Activated CD8-positive, alpha-beta memory T cell treated with anti-CD3 and anti-CD28 coated beads, Interleukin-2, amount 50 U/mL, for 1 hour (primary cell): ENCODE results near the gene ADCY2.

Experiments used
- DNase-seq: peaks from one replicate; pipeline ENCODE4 v3.0.0-alpha.2; 2020; ENCODE audit errors: extremely low read depth

ADCY2 gene

GRCh38 chr5:7503564-7503963, 107.6 kb downstream of the ADCY2 start:
- no peak for DNase-seq

GRCh38 chr5:7515284-7515914, 119.5 kb downstream of the ADCY2 start:
- DNase-seq: no peak

- DNase-seq: no peak
These were observed 120.3 kb downstream of the ADCY2 start for GRCh38 chr5:7516253-7516652.

GRCh38 chr5:7517006-7517405, 121.1 kb downstream of the ADCY2 start:
- no peak for DNase-seq

GRCh38 chr5:7518947-7519560, 123.1 kb downstream of the ADCY2 start:
- no peak for DNase-seq

GRCh38 chr5:7519564-7519963, 123.6 kb downstream of the ADCY2 start:
- no peak for DNase-seq

- DNase-seq: no peak
These were observed 133.9 kb downstream of the ADCY2 start for GRCh38 chr5:7529880-7530279.

GRCh38 chr5:7533941-7534340, 138.0 kb downstream of the ADCY2 start:
- DNase-seq: no peak

- no peak for DNase-seq
These were observed 138.6 kb downstream of the ADCY2 start for GRCh38 chr5:7534505-7534904.

- no peak for DNase-seq
These were observed 141.6 kb downstream of the ADCY2 start for GRCh38 chr5:7537573-7537972.

GRCh38 chr5:7539571-7539970, 143.6 kb downstream of the ADCY2 start:
- DNase-seq: no peak

GRCh38 chr5:7540736-7541485, 145.0 kb downstream of the ADCY2 start:
- no peak for DNase-seq

GRCh38 chr5:7541898-7542297, 146.0 kb downstream of the ADCY2 start:
- no peak for DNase-seq

GRCh38 chr5:7546555-7546954, 150.6 kb downstream of the ADCY2 start:
- DNase-seq: no peak

- no peak for DNase-seq
These were observed 152.7 kb downstream of the ADCY2 start for GRCh38 chr5:7548596-7548995.

GRCh38 chr5:7565559-7565958, 169.6 kb downstream of the ADCY2 start:
- DNase-seq: no peak

GRCh38 chr5:7576023-7576715, 180.2 kb downstream of the ADCY2 start:
- no peak for DNase-seq

- no peak for DNase-seq
These were observed 181.4 kb downstream of the ADCY2 start for GRCh38 chr5:7577381-7577780.

- DNase-seq: no peak
These were observed 182.1 kb downstream of the ADCY2 start for GRCh38 chr5:7578071-7578470.

- DNase-seq: no peak
These were observed 188.8 kb downstream of the ADCY2 start for GRCh38 chr5:7584749-7585148.

- no peak for DNase-seq
These were observed 189.9 kb downstream of the ADCY2 start for GRCh38 chr5:7585807-7586206.

- DNase-seq: no peak
These were observed 190.5 kb downstream of the ADCY2 start for GRCh38 chr5:7586480-7586879.

- DNase-seq: no peak
These were observed 193.9 kb downstream of the ADCY2 start for GRCh38 chr5:7589800-7590199.
